Common myeloid progenitor, CD34-positive (primary cell): Measurements from ENCODE around the gene TBX2.

Experiments
- CTCF ChIA-PET: fragments of 350-600 bp; sonication (Branson Sonifier 250); formaldehyde crosslinking; loops from one replicate; lab custom pipeline; 2021; ENCODE audit warnings: antibody characterized with exemption; lab: Charles Lee
- POLR2A ChIA-PET: fragments of 350-600 bp; sonication (Branson Sonifier 250); formaldehyde crosslinking; loops from one replicate; lab custom pipeline; 2021; ENCODE audit warnings: antibody characterized with exemption; lab: Charles Lee
- DNase-seq, 3 donors: peaks; one replicate each; pipeline versions ENCODE4 v3.0.0 to v3.0.0-alpha.2; 2013
- H3K27ac ChIP-seq, 2 experiments: 1 replicate in 1 of 2; 2 replicates in 1 of 2; pipeline ENCODE4 v1.7.0; 2013; ENCODE audit warnings: inconsistent platforms in 2 of 2, low read length in 2 of 2, mild to moderate bottlenecking in 2 of 2, low read depth in 1 of 2, moderate library complexity in 1 of 2; ENCODE audit not compliant: severe bottlenecking in 2 of 2, insufficient read depth in 1 of 2, poor library complexity in 1 of 2
- H3K27me3 ChIP-seq, 5 experiments: replicated peaks in 2 of 5; 1 replicate in 3 of 5; 2 replicates in 2 of 5; pipeline versions ENCODE4 v1.6.1 to v1.7.0; 2013; ENCODE audit warnings: low read length in 4 of 5, mild to moderate bottlenecking in 2 of 5, moderate library complexity in 2 of 5, inconsistent platforms in 1 of 5; ENCODE audit not compliant: insufficient read depth in 5 of 5, control insufficient read depth in 4 of 5
- H3K36me3 ChIP-seq, 4 experiments: 1 replicate in 2 of 4; 2 replicates in 2 of 4; pipeline versions ENCODE4 v1.6.1 to v1.7.0; 2013; ENCODE audit warnings: low read length in 3 of 4, control low read depth in 1 of 4, mild to moderate bottlenecking in 1 of 4; ENCODE audit not compliant: control insufficient read depth in 4 of 4, insufficient read depth in 4 of 4
- H3K4me1 ChIP-seq, 4 experiments: 1 replicate in 3 of 4; 2 replicates in 1 of 4; pipeline versions ENCODE4 v1.6.1 to v1.7.1; 2013; ENCODE audit warnings: low read length in 3 of 4, mild to moderate bottlenecking in 3 of 4, control low read depth in 1 of 4, inconsistent platforms in 1 of 4, moderate library complexity in 1 of 4; ENCODE audit not compliant: control insufficient read depth in 4 of 4, insufficient read depth in 4 of 4; ENCODE audit errors: control extremely low read depth in 1 of 4
- H3K4me3 ChIP-seq, 7 experiments: 1 replicate in 4 of 7; 2 replicates in 3 of 7; pipeline versions ENCODE4 v1.5.1 to v1.7.0; 2013; ENCODE audit warnings: mild to moderate bottlenecking in 7 of 7, low read length in 6 of 7, moderate library complexity in 6 of 7, inconsistent platforms in 2 of 7, low read depth in 2 of 7, control low read depth in 1 of 7; ENCODE audit not compliant: insufficient read depth in 4 of 7, control insufficient read depth in 1 of 7; ENCODE audit errors: extremely low read depth in 1 of 7
- H3K9me3 ChIP-seq, 5 experiments: 1 replicate in 4 of 5; 2 replicates in 1 of 5; pipeline versions ENCODE4 v1.6.1 to v1.7.1; 2013; ENCODE audit warnings: low read length in 4 of 5, mild to moderate bottlenecking in 2 of 5, inconsistent platforms in 1 of 5, low read depth in 1 of 5, moderate library complexity in 1 of 5; ENCODE audit not compliant: control insufficient read depth in 4 of 5, insufficient read depth in 2 of 5; ENCODE audit errors: control extremely low read depth in 1 of 5
- WGBS: methylation state at CpG from one replicate; pipeline ENCODE4 v1.1.5; 2013; ENCODE audit not compliant: insufficient coverage; 5-methylcytosine and 5-hydroxymethylcytosine counted together

TBX2 gene

GRCh38 chr17:61369751-61370150, 29.9 kb upstream of the TBX2 start:
- ChIA-PET POLR2A (no interaction called here), CTCF (no interaction called here)
- no peak for DNase-seq
- Histone ChIP-seq H3K36me3 (no peaks in the 10 kb centered on the region), H3K4me3 (no peak overlapping the region), H3K9me3 (no peaks in the 10 kb centered on the region), H3K4me1 (peaks cover 0 to 4% (median 1%) of the 10 kb centered on the region in 4 experiments), H3K27ac (no peak overlapping the region), H3K27me3 (no peaks in the 10 kb centered on the region)
- 97% methylated on average over 10 of the region's 10 CpGs for WGBS

DNA sequence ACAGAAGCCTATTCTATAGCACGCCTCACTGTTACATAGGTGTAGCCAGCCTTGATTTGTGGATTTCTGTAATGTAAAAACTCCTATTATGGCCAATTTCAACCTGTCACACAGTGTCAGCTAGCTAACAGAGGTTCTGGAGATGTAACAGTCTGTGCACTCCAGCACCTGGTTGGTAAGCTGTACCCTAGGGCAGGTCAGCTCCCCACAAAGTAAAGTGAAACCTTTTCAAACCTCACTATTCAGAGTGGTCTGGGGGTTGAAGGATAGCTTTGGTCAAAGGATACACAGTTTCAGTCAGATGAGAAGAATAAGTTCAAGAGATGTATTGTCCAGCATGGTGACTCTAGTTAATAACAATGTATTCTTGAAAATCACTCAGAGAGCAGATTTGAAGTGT, 28.5 kb upstream of the TBX2 start:
- no CpG with 5 or more reads among the region's 1 CpG for WGBS
- POLR2A ChIA-PET = no interaction called here
- peaks cover 0 to 4% (median 1%) of the 10 kb centered on the region in 4 experiments for H3K4me1 ChIP-seq

GRCh38 chr17:61371606-61372005, 28.0 kb upstream of the TBX2 start:
- H3K4me3 ChIP-seq = no peak overlapping the region
- H3K27ac ChIP-seq = no peak overlapping the region
- POLR2A ChIA-PET = no interaction called here
- no peak for DNase-seq
- no peaks in the 10 kb centered on the region for H3K27me3 ChIP-seq
- CTCF ChIA-PET = no interaction called here
- no peaks in the 10 kb centered on the region for H3K9me3 ChIP-seq
- H3K36me3 ChIP-seq = no peaks in the 10 kb centered on the region
- peaks cover 0 to 4% (median 1%) of the 10 kb centered on the region in 4 experiments for H3K4me1 ChIP-seq
- 100% methylated on average over 6 of the region's 8 CpGs for WGBS

More for the DNA sequence above, 28.5 kb upstream of the TBX2 start:
- DNase-seq = no peak
- no peaks in the 10 kb centered on the region for H3K9me3 ChIP-seq
- CTCF ChIA-PET = no interaction called here
- H3K4me3 ChIP-seq = no peak overlapping the region
- no peak overlapping the region for H3K27ac ChIP-seq
- no peaks in the 10 kb centered on the region for H3K36me3 ChIP-seq
- H3K27me3 ChIP-seq = no peaks in the 10 kb centered on the region

GRCh38 chr17:61372436-61372835, 27.2 kb upstream of the TBX2 start:
- Histone ChIP-seq H3K36me3 (no peaks in the 10 kb centered on the region), H3K4me1 (peaks cover 0 to 4% (median 1%) of the 10 kb centered on the region in 4 experiments), H3K4me3 (no peak overlapping the region), H3K9me3 (no peaks in the 10 kb centered on the region), H3K27me3 (no peaks in the 10 kb centered on the region), H3K27ac (no peak overlapping the region)
- DNase-seq = no peak
- 99% methylated on average over 9 of the region's 9 CpGs for WGBS
- POLR2A ChIA-PET = no interaction called here
- CTCF ChIA-PET = interaction anchor here (0.7 kb wide), 1 partner anchor 51 kb away, joined by 3 read pairs; no protein-coding TSS in a partner anchor

DNA sequence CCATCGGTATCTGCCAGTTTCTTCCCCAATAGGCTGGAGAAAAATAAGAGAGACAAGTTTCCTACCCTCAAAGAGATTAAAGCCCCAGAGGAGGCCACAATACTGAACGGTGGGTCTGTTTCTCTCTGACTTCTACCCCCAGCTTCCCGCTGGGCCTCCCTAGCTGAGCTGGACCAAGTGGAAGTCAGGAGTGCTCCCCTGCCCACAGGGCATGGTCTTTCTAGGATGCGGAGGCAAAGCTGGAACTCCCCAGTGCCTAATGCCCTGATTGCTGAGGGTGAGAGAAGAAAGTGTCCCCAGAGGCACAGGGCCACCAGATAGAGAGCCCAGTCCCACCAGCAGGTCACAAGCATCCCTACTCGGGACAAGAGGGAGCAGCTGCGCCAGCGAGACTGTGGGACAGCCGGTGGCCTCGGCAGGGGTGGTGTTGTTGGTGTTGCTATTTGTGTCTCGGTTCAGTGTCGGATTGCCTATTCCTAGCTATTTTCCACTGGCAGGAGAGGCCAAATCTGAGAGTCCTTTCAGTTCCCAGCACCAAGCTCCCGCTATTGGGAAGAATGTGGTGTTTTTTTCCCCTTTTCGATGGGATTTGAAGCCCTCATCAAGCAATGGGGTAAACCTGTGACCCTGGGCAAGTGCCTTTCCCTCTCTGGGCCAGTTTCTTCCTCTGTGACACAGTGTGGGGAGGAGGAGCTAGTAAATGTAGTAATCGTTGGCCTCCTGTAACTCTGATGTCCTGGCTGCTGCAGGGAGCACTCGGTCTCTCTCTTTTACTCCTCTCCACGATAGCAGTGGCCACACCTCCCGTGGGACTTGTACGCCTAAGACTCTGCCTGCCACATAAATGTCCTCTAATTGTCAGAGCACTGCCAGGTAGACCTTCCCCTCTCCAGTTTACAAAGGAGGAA, 22.5 kb upstream of the TBX2 start:
- POLR2A ChIA-PET = no interaction called here
- DNase-seq = no peak
- Histone ChIP-seq H3K36me3 (no peaks in the 10 kb centered on the region), H3K4me1 (peaks cover 0 to 4% (median 1%) of the 10 kb centered on the region in 4 experiments), H3K9me3 (no peaks in the 10 kb centered on the region), H3K4me3 (no peak overlapping the region), H3K27me3 (no peaks in the 10 kb centered on the region), H3K27ac (no peak overlapping the region)
- CTCF ChIA-PET = interaction anchor here (1.1 to 1.3 kb wide), 2 partner anchors 8 to 402 kb away, joined by 3 to 4 read pairs; no protein-coding TSS in a partner anchor
- 98% methylated on average over 17 of the region's 18 CpGs for WGBS

DNA sequence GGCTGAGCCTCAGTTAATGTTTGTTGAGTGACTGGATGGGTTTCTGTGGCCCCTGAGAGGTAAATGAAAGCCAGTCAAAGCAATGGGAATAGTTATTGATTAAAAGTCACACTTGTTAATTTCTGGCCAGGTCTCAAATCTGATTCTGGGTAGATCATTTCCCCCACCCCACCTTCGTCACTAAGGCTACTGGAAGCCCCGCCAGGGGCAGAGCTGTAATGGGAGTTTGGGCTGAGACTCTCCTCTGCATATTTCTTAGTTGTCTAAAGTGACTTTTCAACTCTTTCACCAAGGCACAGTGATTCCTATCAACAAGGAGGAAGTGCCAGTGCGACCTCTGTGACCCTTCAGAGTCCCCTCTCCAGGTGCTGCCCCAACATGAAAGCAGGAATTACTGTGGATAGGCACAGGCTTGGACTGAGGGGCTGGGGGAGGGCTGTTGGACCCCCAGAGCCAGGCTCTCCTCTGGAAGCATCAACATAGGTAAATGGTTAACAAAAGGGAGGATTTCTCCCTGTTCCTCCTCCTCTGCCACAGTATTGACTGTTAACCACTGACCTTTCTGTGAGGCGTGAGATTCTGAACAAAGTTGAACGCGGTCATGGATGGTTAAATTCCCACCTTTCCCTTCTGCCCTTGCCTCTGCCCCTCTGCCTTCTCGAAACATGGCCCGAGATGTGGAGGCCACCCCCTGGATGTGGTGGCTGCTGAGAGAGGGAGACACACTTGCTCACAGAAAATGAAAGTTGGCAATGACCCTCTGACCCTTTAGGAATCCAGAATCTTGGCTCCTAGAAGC, 20.8 kb upstream of the TBX2 start:
- no peak overlapping the region for H3K27ac ChIP-seq
- no peak for DNase-seq
- POLR2A ChIA-PET = no interaction called here
- H3K4me1 ChIP-seq = no peaks in the 10 kb centered on the region
- no peak overlapping the region for H3K4me3 ChIP-seq
- CTCF ChIA-PET = interaction anchor here (3.6 kb wide), 1 partner anchor 12 kb away, joined by 13 read pairs; no protein-coding TSS in a partner anchor
- no peaks in the 10 kb centered on the region for H3K27me3 ChIP-seq
- WGBS = 77% methylated on average over 5 of the region's 8 CpGs
- H3K9me3 ChIP-seq = no peaks in the 10 kb centered on the region
- no peaks in the 10 kb centered on the region for H3K36me3 ChIP-seq
